HG02610 (cell line): ENCODE measurements around the gene NDUFS5.
"Not testable (repeated sequence)": the region's sequence is repeated elsewhere in the genome, so short reads cannot be mapped to it uniquely, and the experiment has no call there.

Experiments
- ATAC-seq: cut with Tn5 transposase; IDR thresholded peaks from one replicate; pipeline ENCODE4 v1.9.1; 2021; ENCODE audit warnings: mild to moderate bottlenecking, moderate library complexity; ENCODE audit not compliant: unreplicated experiment

Gene NDUFS5

GRCh38 chr1:39061951-39062350 is 35.8 kb downstream of the NDUFS5 start:
- ATAC-seq = no peak

DNA sequence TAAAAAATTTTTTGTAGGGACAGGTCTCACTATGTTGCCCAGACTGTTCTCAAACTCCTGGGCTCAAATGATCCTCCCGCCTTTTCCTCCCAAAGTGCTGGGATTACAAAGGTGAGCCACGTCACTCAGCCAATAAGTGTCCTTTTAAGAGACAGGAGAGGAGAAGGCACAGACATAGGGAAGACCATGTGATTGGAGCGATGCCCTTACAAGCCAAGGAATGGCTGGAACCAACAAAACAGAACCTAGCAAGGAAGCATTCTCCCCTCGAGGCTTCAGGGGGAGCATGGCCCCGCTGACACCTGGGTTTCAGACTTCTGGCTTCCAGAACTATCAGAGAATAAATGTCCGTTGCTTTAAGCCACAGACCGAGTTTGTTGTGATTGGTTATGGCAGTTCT is 37.0 kb downstream of the NDUFS5 start:
- ATAC-seq = no peak

DNA sequence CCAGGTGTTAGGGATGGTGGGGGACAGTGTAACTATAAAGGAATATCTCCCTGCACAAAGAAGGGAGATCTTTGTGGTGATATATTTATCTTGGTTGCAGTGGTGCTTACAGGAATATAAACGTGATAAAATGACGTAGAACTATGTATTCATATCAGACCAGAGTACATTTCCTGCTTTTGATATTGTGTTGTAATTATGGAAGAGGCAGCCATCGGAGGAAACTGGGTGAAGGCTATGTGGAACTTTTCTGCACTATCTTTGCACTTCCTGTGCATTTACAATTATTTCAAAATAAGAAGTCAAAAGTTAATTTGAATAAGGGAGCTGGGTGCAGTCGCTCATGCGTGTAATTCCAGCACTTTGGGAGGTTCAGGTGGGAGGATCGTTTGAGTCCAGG is 37.6 kb downstream of the NDUFS5 start:
- ATAC-seq = no peak

DNA sequence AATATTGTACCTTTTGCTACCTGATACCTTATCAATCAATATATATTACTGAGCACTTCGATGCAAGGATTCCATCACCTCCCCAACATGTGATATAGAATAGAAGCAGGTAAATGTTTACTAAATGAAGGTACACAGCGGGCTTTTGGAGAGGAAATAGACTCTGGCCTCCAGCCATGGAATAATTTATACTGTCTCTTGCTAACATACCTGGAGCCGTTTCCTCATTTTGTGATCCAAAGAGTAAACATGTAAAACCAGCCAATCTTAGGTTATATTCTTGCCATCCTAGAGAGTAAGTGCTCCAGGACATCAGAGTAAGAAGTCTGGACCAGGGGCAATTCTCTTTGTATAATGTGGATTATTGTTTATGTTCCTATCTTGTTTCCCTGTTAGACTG is 39.4 kb downstream of the NDUFS5 start:
- ATAC-seq = no peak

DNA sequence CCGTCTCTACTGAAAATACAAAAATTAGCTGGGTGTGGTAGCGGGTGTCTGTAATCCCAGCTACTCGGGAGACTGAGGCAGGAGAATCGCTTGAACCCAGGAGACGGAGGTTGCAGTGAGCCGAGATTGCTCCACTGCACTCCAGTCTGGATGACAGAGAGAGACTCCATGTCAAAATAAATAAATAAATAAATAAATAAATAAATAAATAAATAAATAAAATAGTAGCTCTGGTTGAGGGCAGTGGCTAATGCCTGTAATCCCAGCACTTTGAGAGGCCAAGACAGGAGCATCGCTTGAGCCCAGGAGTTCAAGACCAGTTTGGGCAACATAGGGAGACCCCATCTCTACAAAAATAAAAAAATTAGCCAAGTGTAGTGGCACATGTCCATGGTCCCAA is 42.1 kb downstream of the NDUFS5 start:
- not testable (repeated sequence) for ATAC-seq

GRCh38 chr1:39071557-39071956 is 45.4 kb downstream of the NDUFS5 start:
- not testable (repeated sequence) for ATAC-seq

GRCh38 chr1:39076127-39076798 is 50.1 kb downstream of the NDUFS5 start:
- ATAC-seq = no peak

DNA sequence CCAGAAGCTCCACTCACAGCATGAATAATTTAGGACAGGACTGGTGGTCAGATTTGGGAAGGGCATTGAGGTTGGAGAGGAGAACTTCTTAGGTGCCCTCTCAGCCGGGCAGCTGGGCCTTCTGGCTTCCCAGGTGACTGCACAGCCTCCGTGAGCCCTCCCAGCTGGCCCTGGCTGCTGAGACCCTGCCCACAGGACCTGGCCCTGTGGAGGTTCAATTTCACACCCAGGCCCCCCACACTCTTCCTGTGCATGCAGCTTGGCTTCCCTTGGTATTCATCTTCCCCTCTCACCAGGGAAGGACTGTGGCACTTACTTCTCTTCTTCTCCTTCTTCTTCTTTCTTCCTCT is 50.6 kb downstream of the NDUFS5 start:
- no peak for ATAC-seq

- ATAC-seq = no peak
Observed at GRCh38 chr1:39080269-39080826, 54.2 kb downstream of the NDUFS5 start.

- ATAC-seq = no peak
Observed at GRCh38 chr1:39080831-39081270, 54.7 kb downstream of the NDUFS5 start.

DNA sequence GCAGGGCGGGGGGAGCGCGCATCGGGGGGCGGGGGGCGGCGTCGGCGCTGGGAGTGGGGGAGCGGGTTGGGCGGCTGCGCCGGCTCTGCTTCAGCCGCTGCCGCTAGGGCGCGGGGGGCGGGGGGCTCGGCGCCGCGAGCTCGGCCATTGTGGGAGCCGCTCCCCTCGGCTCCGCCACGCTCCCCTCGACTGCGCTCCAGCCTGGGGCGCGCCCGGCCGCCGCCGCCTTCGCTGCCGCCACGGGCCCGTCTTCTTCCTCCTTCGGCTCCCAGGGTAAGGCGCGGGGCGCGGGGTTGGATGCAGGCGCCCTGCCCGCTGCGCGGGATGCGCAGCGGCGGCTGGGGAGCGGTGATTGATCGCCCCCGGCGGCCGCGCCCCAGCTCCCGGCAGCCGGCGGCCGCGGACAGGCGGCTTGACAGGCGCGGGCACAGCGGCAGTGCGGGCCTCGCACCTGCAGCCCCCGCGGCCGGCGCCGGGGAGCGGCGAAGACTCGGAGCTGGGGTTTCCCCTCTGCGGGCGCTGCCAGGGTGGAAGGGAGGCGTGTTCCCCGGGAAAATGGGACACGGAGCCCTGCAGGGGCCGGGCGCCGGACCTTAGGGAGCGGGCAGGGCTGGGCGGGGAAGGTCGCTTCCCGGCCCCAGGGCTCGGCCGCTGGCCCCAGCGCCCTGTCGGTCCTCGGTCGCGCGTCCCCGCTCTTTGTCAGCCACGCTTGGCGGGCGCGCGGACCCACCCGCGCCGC is 55.3 kb downstream of the NDUFS5 start:
- no peak for ATAC-seq

GRCh38 chr1:39082010-39082799 is 56.1 kb downstream of the NDUFS5 start:
- no peak for ATAC-seq

- no peak for ATAC-seq
Observed at GRCh38 chr1:39082811-39083576, 56.8 kb downstream of the NDUFS5 start.

DNA sequence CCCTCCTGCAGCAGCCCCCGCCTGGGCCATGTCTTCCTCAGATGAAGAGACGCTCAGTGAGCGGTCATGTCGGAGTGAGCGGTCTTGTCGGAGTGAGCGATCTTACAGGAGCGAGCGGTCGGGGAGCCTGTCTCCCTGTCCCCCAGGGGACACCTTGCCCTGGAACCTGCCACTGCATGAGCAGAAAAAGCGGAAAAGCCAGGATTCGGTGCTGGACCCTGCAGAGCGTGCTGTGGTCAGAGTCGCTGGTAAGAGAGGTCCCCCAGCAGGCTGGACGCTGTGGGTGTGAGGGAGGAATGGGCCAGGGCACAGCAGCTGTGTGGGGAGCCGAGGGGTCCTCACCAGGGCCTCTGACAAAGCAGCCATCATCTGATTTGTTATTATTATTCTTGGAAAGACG is 58.0 kb downstream of the NDUFS5 start:
- ATAC-seq = no peak
